AG04450 (cell line): ENCODE data around the gene HBG1. TPM values are rescaled to one million over a fixed set of nuclear protein-coding genes. Genes with fewer than 3 reads are reported as not detected.

Experiments used
- CTCF ChIA-PET: fragments of 300-600, 350-600 bp; formaldehyde crosslinking; extraction: SDS; loops from one replicate; lab custom pipeline; 2022; ENCODE audit warnings: antibody characterized with exemption, inconsistent platforms; lab: Charles Lee
- POLR2A ChIA-PET: fragments of 350-600 bp; formaldehyde crosslinking; extraction: SDS; loops from one replicate; lab custom pipeline; 2021; ENCODE audit warnings: antibody characterized with exemption, inconsistent platforms; lab: Yijun Ruan, JAX
- DNase-seq: peaks from one replicate; pipeline ENCODE4 v3.0.0-alpha.2; 2011; ENCODE audit warnings: low read depth, low spot score
- H3K27ac ChIP-seq: one replicate; pipeline ENCODE4 v1.5.1; 2012; ENCODE audit warnings: low read depth, low read length, control low read depth
- H3K27me3 ChIP-seq: one replicate; pipeline ENCODE4 v1.6.0; 2012; ENCODE audit warnings: low read length; ENCODE audit not compliant: control insufficient read depth, insufficient read depth
- H3K4me3 ChIP-seq: 2 replicates; pipeline ENCODE4 v1.5.1; 2011; ENCODE audit warnings: mild to moderate bottlenecking, low read depth, low read length, control low read depth
- H3K9me3 ChIP-seq: 2 replicates; pipeline ENCODE4 v1.5.1; 2012; ENCODE audit warnings: low read length; ENCODE audit not compliant: control insufficient read depth, insufficient read depth
- polyA plus RNA-seq: library from polyadenylated mRNA; depleted of rRNA; stranded (reverse); fragments of >200 nt; gene quantifications from 2 replicates; pipeline ENCODE4 v1.2.3, GENCODE V29; 2011
- TF ChIP-seq, protein P1 (sequence below): IDR thresholded peaks from 2 replicates; pipeline ENCODE4 v1.5.1; 2011; ENCODE audit warnings: low read depth, low read length, control low read depth, inconsistent platforms

HBG1 gene
- polyA plus RNA-seq, 1 experiment: 0.41 TPM

DNA sequence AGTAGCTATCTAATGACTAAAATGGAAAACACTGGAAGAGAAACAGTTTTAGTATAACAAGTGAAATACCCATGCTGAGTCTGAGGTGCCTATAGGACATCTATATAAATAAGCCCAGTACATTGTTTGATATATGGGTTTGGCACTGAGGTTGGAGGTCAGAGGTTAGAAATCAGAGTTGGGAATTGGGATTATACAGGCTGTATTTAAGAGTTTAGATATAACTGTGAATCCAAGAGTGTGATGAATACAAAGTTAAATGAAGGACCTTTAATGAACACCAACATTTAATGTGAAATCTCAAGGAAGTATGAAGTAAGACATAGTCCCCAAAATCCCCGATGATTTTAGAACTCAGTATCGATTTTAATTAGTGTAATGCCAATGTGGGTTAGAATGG lies 12.2 kb downstream of the HBG1 start:
- no peaks in the 10 kb centered on the region for H3K27me3 ChIP-seq
- CTCF ChIA-PET: interaction anchor here (1.9 kb wide), 1 partner anchor 33 kb away, joined by 3 read pairs; no protein-coding TSS in a partner anchor

GRCh38 chr11:5235364-5236095 lies 14.1 kb downstream of the HBG1 start:
- TF ChIP-seq, protein P1, sequence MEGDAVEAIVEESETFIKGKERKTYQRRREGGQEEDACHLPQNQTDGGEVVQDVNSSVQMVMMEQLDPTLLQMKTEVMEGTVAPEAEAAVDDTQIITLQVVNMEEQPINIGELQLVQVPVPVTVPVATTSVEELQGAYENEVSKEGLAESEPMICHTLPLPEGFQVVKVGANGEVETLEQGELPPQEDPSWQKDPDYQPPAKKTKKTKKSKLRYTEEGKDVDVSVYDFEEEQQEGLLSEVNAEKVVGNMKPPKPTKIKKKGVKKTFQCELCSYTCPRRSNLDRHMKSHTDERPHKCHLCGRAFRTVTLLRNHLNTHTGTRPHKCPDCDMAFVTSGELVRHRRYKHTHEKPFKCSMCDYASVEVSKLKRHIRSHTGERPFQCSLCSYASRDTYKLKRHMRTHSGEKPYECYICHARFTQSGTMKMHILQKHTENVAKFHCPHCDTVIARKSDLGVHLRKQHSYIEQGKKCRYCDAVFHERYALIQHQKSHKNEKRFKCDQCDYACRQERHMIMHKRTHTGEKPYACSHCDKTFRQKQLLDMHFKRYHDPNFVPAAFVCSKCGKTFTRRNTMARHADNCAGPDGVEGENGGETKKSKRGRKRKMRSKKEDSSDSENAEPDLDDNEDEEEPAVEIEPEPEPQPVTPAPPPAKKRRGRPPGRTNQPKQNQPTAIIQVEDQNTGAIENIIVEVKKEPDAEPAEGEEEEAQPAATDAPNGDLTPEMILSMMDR: no peak
- H3K27me3 ChIP-seq: no peaks in the 10 kb centered on the region
- CTCF ChIA-PET: no interaction called here

More for the DNA sequence above, 12.2 kb downstream of the HBG1 start:
- Histone ChIP-seq H3K27ac (no peak overlapping the region), H3K9me3 (no peaks in the 10 kb centered on the region), H3K4me3 (no peak overlapping the region)
- TF ChIP-seq, protein P1: no peak
- POLR2A ChIA-PET: no interaction called here
- DNase-seq: no peak

GRCh38 chr11:5234381-5234834 lies 15.2 kb downstream of the HBG1 start, which contains the start of gene HBD:
Gene HBD, minus strand, starts transcription at chr11:5234483. Its CDS starts 50 bp downstream, at chr11:5234433.
- Histone ChIP-seq H3K27me3 (no peaks in the 10 kb centered on the region), H3K27ac (peak within 1 kb of the TSS; percentile 40), H3K4me3 (no peak within 1 kb of the TSS; the same call in 1 of the 2 replicates), H3K9me3 (no peaks in the 10 kb centered on the region)
- TF ChIP-seq, protein P1: no peak
- ChIA-PET POLR2A (no interaction called here), CTCF (no interaction called here)
- peak; percentile 21 for DNase-seq

More at GRCh38 chr11:5235364-5236095, 14.1 kb downstream of the HBG1 start:
- Histone ChIP-seq H3K9me3 (no peaks in the 10 kb centered on the region), H3K27ac (no peak overlapping the region), H3K4me3 (no peak overlapping the region)
- no peak for DNase-seq
- POLR2A ChIA-PET: no interaction called here

DNA sequence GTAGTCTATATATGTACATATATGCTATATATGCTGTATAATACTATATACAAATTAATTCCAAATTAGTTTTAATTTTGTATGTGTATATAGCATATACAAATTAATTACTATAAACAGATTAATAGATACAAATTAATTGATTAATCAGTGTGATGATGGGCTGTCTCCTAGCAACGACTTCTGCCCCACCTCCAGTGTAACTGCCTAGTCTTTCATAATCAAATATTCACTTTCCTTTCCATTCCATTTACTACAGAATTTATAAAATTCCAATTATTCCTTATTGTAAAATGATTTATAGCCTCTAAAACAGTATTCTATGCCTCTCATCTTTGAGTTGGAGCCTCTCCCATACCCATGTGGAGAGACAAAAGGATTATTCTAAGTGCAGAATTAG lies 16.4 kb downstream of the HBG1 start:
- no peaks in the 10 kb centered on the region for H3K9me3 ChIP-seq
- H3K27ac ChIP-seq: no peak overlapping the region
- POLR2A ChIA-PET: no interaction called here
- H3K27me3 ChIP-seq: no peaks in the 10 kb centered on the region
- TF ChIP-seq, protein P1: no peak
- H3K4me3 ChIP-seq: no peak overlapping the region
- CTCF ChIA-PET: no interaction called here
- no peak for DNase-seq

- H3K9me3 ChIP-seq: no peaks in the 10 kb centered on the region
- no peak for DNase-seq
- no peaks in the 10 kb centered on the region for H3K27me3 ChIP-seq
- H3K27ac ChIP-seq: no peak overlapping the region
- CTCF ChIA-PET: no interaction called here
- no peak overlapping the region for H3K4me3 ChIP-seq
- TF ChIP-seq, protein P1: no peak
- POLR2A ChIA-PET: no interaction called here
Measured at GRCh38 chr11:5232821-5233220, 16.8 kb downstream of the HBG1 start.
